GM18520 (cell line): ENCODE measurements around the gene NSMCE1.
"Not testable (repeated sequence)": the region's sequence is repeated elsewhere in the genome, so short reads cannot be mapped to it uniquely, and the experiment has no call there.

Source experiments
- ATAC-seq: cut with Tn5 transposase; IDR thresholded peaks from one replicate; pipeline ENCODE4 v1.9.1; 2021; ENCODE audit not compliant: unreplicated experiment

NSMCE1 gene

GRCh38 chr16:27303256-27304100, 34.9 kb upstream of the NSMCE1 start:
- no peak for ATAC-seq

- no peak for ATAC-seq
These were observed 33.6 kb upstream of the NSMCE1 start for GRCh38 chr16:27302126-27302525.

- no peak for ATAC-seq
These were observed 32.8 kb upstream of the NSMCE1 start for GRCh38 chr16:27301236-27301861.

DNA sequence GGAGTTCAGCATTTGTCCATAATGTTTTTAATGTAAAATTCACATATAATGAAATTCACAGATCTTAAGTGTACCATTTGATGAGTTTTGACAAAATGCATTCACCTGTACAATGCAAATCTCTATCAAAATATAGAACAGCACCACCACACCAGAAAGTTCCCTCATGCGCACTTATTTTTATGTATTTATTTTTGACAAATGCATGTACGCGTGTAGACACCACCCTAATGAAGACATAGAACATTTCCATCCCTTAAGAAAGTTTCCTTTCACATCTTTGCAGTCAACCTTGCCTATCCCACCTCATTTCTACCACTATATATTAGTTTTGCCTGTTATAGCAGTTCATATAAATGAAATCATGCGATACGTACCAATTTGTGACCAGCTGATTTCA, 29.6 kb upstream of the NSMCE1 start:
- ATAC-seq: no peak

- no peak for ATAC-seq
These were observed 24.8 kb upstream of the NSMCE1 start for GRCh38 chr16:27293343-27293742.

DNA sequence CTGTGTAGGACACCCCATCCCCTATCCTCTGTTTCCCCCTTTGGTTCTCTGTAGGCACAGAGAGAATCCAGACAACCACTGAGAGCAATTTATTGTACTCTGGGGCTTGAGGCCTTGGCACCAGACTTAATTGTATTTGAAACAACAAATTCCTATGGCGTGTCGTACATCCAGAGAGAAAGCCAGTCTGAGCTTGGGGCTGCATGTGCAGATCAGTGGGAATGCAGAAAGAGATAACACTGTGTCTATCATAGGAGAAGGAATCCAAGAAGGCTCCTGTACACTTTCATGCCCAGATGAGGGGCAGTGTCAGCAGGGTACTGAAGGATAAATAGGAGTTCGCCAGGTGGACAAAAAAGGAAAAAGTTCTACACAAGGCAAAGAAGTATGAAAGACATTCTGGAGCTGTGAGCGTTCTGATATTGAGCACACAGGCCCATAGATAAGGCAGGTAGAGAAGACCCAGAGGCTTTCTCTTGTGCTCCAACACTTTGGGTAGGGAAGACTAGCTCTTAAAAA, 23.2 kb upstream of the NSMCE1 start:
- ATAC-seq: no peak

- ATAC-seq: no peak
These were observed 22.5 kb upstream of the NSMCE1 start for GRCh38 chr16:27291106-27291505.

DNA sequence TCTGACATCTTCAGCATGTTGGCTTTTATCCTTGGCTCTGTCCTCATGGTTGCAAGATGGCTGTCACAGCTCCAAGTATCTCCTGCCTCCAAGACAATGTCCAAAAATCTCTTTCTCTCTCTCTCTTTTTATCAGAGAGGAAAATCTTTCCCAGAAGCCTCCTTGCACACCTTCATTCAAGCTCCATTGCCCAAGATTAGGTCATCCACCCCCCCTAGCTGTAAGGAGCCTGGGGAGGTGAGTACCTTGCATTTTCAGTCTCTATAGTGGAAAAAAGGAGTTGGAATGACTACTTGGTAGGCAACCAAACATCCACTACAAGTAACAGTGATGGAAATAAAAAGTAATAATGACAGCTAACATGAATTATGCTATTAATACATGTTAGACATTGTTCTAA, 22.0 kb upstream of the NSMCE1 start:
- no peak for ATAC-seq

- no peak for ATAC-seq
These were observed 21.1 kb upstream of the NSMCE1 start for GRCh38 chr16:27289669-27290068.

GRCh38 chr16:27288313-27288712, 19.7 kb upstream of the NSMCE1 start:
- not testable (repeated sequence) for ATAC-seq

DNA sequence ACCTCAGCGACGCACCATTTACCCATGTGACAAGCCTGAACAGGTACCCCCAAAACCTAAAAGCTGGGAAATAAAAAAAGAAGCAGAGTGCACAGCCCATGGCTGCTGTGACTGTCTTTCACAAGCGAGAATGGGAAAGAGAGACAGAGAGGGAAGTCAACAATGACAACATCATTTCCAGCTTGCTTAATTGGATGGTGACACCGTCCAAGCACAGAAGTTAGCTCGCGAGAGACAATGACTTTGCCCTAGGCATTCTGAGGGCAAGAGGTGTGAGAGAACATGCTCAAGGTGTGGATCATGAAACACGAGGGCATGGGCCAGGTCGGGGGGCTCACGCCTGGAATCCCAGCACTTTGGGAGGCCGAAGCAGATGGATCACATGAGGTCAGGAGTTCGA, 19.3 kb upstream of the NSMCE1 start:
- ATAC-seq: no peak

GRCh38 chr16:27287051-27287811, 18.7 kb upstream of the NSMCE1 start:
- no peak for ATAC-seq

DNA sequence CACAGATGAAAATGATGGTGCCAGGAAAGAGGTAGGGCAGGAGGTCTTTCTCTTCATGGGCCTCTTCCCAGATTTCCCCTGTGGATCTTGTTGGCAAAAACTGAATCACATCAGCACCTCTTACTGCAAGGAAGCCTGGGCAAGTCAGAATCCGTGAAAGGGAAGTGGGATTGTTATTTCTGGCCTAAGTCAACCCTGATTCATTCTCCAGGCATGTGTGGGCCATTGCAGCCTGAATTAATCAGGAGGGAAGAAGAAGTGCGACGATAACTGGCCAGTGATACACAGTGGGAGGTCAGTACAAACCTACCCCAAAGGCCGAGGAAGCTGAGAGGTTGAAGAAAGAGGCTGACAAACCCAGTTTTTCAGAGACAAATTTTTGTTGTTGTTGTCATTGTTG, 17.9 kb upstream of the NSMCE1 start:
- ATAC-seq: no peak

GRCh38 chr16:27285676-27286196, 17.2 kb upstream of the NSMCE1 start:
- ATAC-seq: no peak

GRCh38 chr16:27284865-27285675, 16.5 kb upstream of the NSMCE1 start:
- ATAC-seq: no peak

- ATAC-seq: no peak
These were observed 12.7 kb upstream of the NSMCE1 start for GRCh38 chr16:27281243-27281642.

- no peak for ATAC-seq
These were observed 6.8 kb upstream of the NSMCE1 start for GRCh38 chr16:27275394-27275793.

GRCh38 chr16:27274424-27274874, 5.9 kb upstream of the NSMCE1 start:
- not testable (repeated sequence) for ATAC-seq

DNA sequence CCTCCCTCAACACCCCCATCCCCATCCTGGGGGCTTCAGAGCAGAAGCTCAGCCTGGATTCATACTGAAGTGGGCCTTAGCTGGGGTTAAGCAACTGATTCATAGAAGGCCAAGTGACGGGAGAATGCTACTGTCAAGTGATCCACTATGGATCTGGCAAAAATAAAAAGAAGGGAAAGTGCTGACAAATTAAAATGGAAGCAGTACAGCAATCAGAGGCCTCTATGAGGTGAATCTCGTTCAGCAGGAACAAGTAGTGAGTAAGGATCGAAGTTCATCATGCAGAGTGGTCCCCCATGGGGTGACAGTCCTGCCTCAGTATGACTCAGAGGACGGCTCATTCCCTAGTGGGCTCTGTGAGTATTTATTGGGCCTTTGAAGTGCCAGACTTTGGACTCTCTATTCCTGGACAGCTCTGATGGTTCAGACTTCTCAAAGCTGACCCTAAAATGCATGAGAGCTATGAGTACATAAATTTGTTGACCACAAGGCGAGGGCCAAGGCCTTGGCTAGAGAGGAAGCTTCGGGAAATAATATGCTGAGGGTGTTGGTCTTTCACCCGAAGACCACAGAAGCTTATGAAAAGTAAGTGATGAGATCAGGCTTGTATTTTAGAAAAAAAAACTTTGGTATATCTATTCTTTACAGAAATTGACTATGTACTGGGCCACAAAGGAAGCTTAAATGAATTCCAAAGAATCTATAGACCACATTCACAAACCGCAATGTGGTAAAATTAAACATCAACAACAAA, 5.3 kb upstream of the NSMCE1 start:
- no peak for ATAC-seq

DNA sequence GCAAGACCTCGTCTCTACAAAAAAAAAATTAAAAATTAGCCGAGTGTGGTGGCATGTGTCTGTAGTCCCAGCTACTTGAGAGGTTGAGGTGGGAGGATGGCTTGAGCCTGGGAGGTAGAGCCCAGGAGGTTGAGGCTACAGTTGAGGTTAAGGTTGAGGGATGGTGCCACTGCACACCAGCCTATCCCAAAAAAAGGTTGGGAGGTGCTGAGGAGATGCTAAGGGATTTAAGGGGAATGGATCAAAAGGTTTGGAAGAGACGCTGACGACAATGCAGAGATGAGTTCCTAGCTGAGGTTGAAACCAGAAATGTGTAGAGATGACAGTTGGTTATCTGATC, 4.7 kb upstream of the NSMCE1 start:
- ATAC-seq: no peak
